HUES6 (cell line): ENCODE results near the gene TNK2.

Experiments used
- H3K27ac ChIP-seq: 2 replicates; pipeline ENCODE4 v1.7.0; 2013; ENCODE audit warnings: low read depth, mild to moderate bottlenecking, low read length, inconsistent platforms
- H3K27me3 ChIP-seq: 2 replicates; pipeline ENCODE4 v1.6.1; 2013; ENCODE audit warnings: low read length; ENCODE audit not compliant: control insufficient read depth, insufficient read depth
- H3K36me3 ChIP-seq: 2 replicates; pipeline ENCODE4 v1.6.1; 2013; ENCODE audit warnings: low read length; ENCODE audit not compliant: control insufficient read depth, insufficient read depth
- H3K4me1 ChIP-seq: 2 replicates; pipeline ENCODE4 v1.6.1; 2013; ENCODE audit warnings: low read length; ENCODE audit not compliant: control insufficient read depth, insufficient read depth
- H3K4me3 ChIP-seq: 2 replicates; pipeline ENCODE4 v1.5.1; 2013; ENCODE audit warnings: low read depth, low read length
- H3K9ac ChIP-seq: one replicate; pipeline ENCODE4 v1.6.1; 2013; ENCODE audit warnings: mild to moderate bottlenecking, low read length
- H3K9me3 ChIP-seq: 2 replicates; pipeline ENCODE4 v1.6.1; 2013; ENCODE audit warnings: low read depth, low read length; ENCODE audit not compliant: control insufficient read depth, insufficient read depth

TNK2 gene

GRCh38 chr3:195854628-195855294, 53.6 kb downstream of the TNK2 start:
- no peak overlapping the region for H3K9ac ChIP-seq
- H3K27me3 ChIP-seq, result no peaks in the 10 kb centered on the region
- no peak overlapping the region for H3K27ac ChIP-seq
- peaks cover 13% of the 10 kb centered on the region; the same call in 1 of the 2 replicates for H3K4me1 ChIP-seq
- H3K9me3 ChIP-seq, result no peaks in the 10 kb centered on the region
- H3K4me3 ChIP-seq, result no peak overlapping the region
- H3K36me3 ChIP-seq, result no peaks in the 10 kb centered on the region

- Histone ChIP-seq H3K4me1 (peaks cover 7% of the 10 kb centered on the region; the same call in 1 of the 2 replicates), H3K9ac (no peak overlapping the region), H3K9me3 (peaks cover 3% of the 10 kb centered on the region; the same call in 1 of the 2 replicates), H3K36me3 (no peaks in the 10 kb centered on the region), H3K4me3 (no peak overlapping the region), H3K27ac (no peak overlapping the region), H3K27me3 (no peaks in the 10 kb centered on the region)
Measured at GRCh38 chr3:195853996-195854395, 54.4 kb downstream of the TNK2 start.

- Histone ChIP-seq H3K36me3 (no peaks in the 10 kb centered on the region), H3K4me1 (peaks cover 6% of the 10 kb centered on the region; the same call in 1 of the 2 replicates), H3K27me3 (no peaks in the 10 kb centered on the region), H3K9ac (no peak overlapping the region), H3K4me3 (no peak overlapping the region), H3K9me3 (peaks cover 5% of the 10 kb centered on the region; the same call in 1 of the 2 replicates), H3K27ac (no peak overlapping the region)
Measured at GRCh38 chr3:195853036-195853435, 55.3 kb downstream of the TNK2 start.

- Histone ChIP-seq H3K27me3 (no peaks in the 10 kb centered on the region), H3K4me3 (no peak overlapping the region), H3K27ac (no peak overlapping the region), H3K9me3 (peaks cover 5% of the 10 kb centered on the region; the same call in 1 of the 2 replicates), H3K4me1 (peaks cover 6% of the 10 kb centered on the region; the same call in 1 of the 2 replicates), H3K36me3 (no peaks in the 10 kb centered on the region), H3K9ac (no peak overlapping the region)
Measured at GRCh38 chr3:195850857-195851543, 57.4 kb downstream of the TNK2 start.

- H3K9ac ChIP-seq, result no peak overlapping the region
- no peak overlapping the region for H3K4me3 ChIP-seq
- peaks cover 6% of the 10 kb centered on the region; the same call in 1 of the 2 replicates for H3K4me1 ChIP-seq
- no peak overlapping the region for H3K27ac ChIP-seq
- no peaks in the 10 kb centered on the region for H3K36me3 ChIP-seq
- no peaks in the 10 kb centered on the region for H3K27me3 ChIP-seq
- peaks cover 5% of the 10 kb centered on the region; the same call in 1 of the 2 replicates for H3K9me3 ChIP-seq
Measured at GRCh38 chr3:195849322-195850074, 58.9 kb downstream of the TNK2 start.

- no peak overlapping the region for H3K4me3 ChIP-seq
- H3K27ac ChIP-seq, result no peak overlapping the region
- H3K4me1 ChIP-seq, result no peaks in the 10 kb centered on the region
- H3K9ac ChIP-seq, result no peak overlapping the region
- peaks cover 5% of the 10 kb centered on the region; the same call in 1 of the 2 replicates for H3K9me3 ChIP-seq
- no peaks in the 10 kb centered on the region for H3K36me3 ChIP-seq
- H3K27me3 ChIP-seq, result no peaks in the 10 kb centered on the region
Measured at GRCh38 chr3:195847055-195847950, 61.0 kb downstream of the TNK2 start.

- H3K4me1 ChIP-seq, result no peaks in the 10 kb centered on the region
- no peak overlapping the region for H3K4me3 ChIP-seq
- H3K9ac ChIP-seq, result no peak overlapping the region
- no peaks in the 10 kb centered on the region for H3K27me3 ChIP-seq
- H3K27ac ChIP-seq, result no peak overlapping the region
- H3K9me3 ChIP-seq, result peaks cover 5% of the 10 kb centered on the region; the same call in 1 of the 2 replicates
- H3K36me3 ChIP-seq, result no peaks in the 10 kb centered on the region
Measured at GRCh38 chr3:195845483-195845882, 62.9 kb downstream of the TNK2 start.

- Histone ChIP-seq H3K27me3 (no peaks in the 10 kb centered on the region), H3K9ac (no peak overlapping the region), H3K9me3 (peaks cover 5% of the 10 kb centered on the region; the same call in 1 of the 2 replicates), H3K36me3 (no peaks in the 10 kb centered on the region), H3K27ac (no peak overlapping the region), H3K4me1 (peaks cover 2% of the 10 kb centered on the region), H3K4me3 (no peak overlapping the region)
Measured at GRCh38 chr3:195844671-195845218, 63.6 kb downstream of the TNK2 start.

GRCh38 chr3:195839260-195840010, 68.9 kb downstream of the TNK2 start:
- Histone ChIP-seq H3K27ac (no peak overlapping the region), H3K27me3 (no peaks in the 10 kb centered on the region), H3K36me3 (no peaks in the 10 kb centered on the region), H3K9ac (no peak overlapping the region), H3K4me1 (peaks cover 10% of the 10 kb centered on the region), H3K9me3 (peaks cover 2% of the 10 kb centered on the region; the same call in 1 of the 2 replicates), H3K4me3 (no peak overlapping the region)
